Left forelimb (tissue), 1 donor: ENCODE measurements around the gene BLOC1S5.
"Not testable (repeated sequence)": the region's sequence is repeated elsewhere in the genome, so short reads cannot be mapped to it uniquely, and the experiment has no call there.

Source experiments
- DNase-seq: peaks from one replicate; pipeline ENCODE4 v3.0.0-alpha.2; 2018; ENCODE audit warnings: low spot score

The BLOC1S5 gene

GRCh38 chr6:7993952-7994351 is 70.2 kb downstream of the BLOC1S5 start:
- no peak for DNase-seq

GRCh38 chr6:7993399-7993798 is 70.8 kb downstream of the BLOC1S5 start:
- DNase-seq: no peak

- DNase-seq: no peak
These were observed 72.0 kb downstream of the BLOC1S5 start for GRCh38 chr6:7992002-7992815.

GRCh38 chr6:7991536-7991935 is 72.7 kb downstream of the BLOC1S5 start:
- no peak for DNase-seq

GRCh38 chr6:7986219-7986618 is 78.0 kb downstream of the BLOC1S5 start:
- DNase-seq: no peak

- DNase-seq: not testable (repeated sequence)
These were observed 80.2 kb downstream of the BLOC1S5 start for GRCh38 chr6:7983967-7984366.

- DNase-seq: no peak
These were observed 84.4 kb downstream of the BLOC1S5 start for GRCh38 chr6:7979831-7980230.

GRCh38 chr6:7978736-7979135 is 85.5 kb downstream of the BLOC1S5 start:
- no peak for DNase-seq

GRCh38 chr6:7976485-7977056 is 87.6 kb downstream of the BLOC1S5 start:
- no peak for DNase-seq

- no peak for DNase-seq
These were observed 88.4 kb downstream of the BLOC1S5 start for GRCh38 chr6:7975764-7976146.

- DNase-seq: no peak
These were observed 89.0 kb downstream of the BLOC1S5 start for GRCh38 chr6:7974938-7975763.

- no peak for DNase-seq
These were observed 89.6 kb downstream of the BLOC1S5 start for GRCh38 chr6:7974565-7974937.

GRCh38 chr6:7973584-7973983 is 90.6 kb downstream of the BLOC1S5 start:
- no peak for DNase-seq

GRCh38 chr6:7971499-7971898 is 92.7 kb downstream of the BLOC1S5 start:
- no peak for DNase-seq

- DNase-seq: no peak
These were observed 93.6 kb downstream of the BLOC1S5 start for GRCh38 chr6:7970616-7971015.
